HG02943 (cell line): Measurements from ENCODE around the gene CHAT.

Experiments used
- ATAC-seq: cut with Tn5 transposase; IDR thresholded peaks from one replicate; pipeline ENCODE4 v1.9.1; 2021; ENCODE audit warnings: mild to moderate bottlenecking, low read depth, moderate library complexity; ENCODE audit not compliant: unreplicated experiment

Gene CHAT

DNA sequence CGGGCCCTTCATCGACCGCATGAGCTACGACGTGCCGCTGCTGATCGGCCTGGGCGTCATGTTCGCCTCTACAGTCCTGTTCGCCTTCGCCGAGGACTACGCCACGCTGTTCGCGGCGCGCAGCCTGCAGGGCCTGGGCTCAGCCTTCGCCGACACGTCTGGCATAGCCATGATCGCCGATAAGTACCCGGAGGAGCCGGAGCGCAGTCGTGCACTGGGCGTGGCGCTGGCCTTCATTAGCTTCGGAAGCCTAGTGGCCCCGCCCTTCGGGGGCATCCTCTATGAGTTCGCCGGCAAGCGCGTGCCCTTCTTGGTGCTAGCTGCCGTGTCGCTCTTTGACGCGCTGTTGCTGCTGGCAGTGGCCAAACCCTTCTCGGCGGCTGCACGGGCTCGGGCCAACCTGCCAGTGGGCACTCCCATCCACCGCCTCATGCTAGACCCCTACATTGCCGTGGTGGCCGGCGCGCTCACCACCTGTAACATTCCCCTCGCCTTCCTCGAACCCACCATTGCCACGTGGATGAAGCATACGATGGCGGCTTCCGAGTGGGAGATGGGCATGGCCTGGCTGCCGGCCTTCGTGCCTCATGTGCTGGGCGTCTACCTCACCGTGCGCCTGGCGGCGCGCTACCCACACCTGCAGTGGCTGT lies 2.5 kb upstream of the CHAT start:
- no peak for ATAC-seq

DNA sequence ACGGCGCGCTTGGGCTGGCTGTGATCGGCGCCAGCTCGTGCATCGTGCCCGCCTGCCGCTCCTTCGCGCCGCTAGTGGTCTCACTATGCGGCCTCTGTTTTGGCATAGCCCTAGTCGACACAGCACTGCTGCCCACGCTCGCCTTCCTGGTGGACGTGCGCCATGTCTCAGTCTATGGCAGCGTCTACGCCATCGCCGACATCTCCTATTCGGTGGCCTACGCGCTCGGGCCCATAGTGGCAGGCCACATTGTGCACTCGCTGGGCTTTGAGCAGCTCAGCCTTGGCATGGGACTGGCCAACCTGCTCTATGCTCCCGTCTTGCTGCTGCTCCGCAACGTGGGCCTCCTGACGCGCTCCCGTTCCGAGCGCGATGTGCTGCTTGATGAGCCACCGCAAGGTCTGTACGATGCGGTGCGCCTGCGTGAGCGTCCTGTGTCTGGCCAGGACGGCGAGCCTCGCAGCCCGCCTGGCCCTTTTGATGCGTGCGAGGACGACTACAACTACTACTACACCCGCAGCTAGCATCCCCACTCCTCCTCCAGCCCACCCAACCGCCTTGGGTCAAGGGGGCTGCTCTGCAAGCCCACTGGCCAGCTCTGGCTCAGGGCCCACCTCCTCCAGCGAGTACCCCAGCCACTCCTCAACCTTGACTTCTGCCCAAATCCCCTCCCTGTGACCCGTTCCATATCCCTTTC lies 1.9 kb upstream of the CHAT start:
- ATAC-seq, result no peak

DNA sequence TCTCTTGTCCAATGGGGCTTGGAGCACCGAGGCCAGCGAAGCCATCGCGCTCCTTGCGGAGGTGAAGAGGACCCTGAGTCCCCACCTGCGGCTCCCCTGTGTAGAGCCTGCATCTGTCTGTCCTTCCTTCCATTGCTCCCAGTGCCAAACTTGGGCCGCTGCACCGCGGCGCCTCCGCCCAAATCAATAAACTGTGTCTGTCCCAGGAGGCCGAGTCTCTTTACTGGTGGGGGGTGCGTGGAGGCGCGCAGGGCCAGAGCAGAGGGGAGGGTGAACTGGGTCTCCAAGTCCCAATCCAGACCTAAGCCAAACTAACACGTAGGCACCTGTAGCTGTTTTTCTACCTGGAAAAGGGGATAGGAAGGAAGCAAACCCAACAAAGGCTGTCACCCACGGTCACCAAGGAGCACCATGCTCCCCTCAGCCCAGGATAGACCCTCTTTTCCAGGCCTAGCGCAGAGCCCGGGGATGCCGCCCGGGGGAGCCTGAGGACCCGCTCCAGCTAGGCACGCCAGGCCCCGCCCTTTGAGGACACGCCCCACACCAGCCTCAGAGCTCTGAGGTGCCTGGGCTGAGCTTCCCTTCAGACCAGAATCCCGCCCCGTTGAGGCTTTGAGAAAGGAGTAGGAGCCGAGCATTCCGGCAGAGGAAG lies 1.2 kb upstream of the CHAT start:
- ATAC-seq, result no peak

DNA sequence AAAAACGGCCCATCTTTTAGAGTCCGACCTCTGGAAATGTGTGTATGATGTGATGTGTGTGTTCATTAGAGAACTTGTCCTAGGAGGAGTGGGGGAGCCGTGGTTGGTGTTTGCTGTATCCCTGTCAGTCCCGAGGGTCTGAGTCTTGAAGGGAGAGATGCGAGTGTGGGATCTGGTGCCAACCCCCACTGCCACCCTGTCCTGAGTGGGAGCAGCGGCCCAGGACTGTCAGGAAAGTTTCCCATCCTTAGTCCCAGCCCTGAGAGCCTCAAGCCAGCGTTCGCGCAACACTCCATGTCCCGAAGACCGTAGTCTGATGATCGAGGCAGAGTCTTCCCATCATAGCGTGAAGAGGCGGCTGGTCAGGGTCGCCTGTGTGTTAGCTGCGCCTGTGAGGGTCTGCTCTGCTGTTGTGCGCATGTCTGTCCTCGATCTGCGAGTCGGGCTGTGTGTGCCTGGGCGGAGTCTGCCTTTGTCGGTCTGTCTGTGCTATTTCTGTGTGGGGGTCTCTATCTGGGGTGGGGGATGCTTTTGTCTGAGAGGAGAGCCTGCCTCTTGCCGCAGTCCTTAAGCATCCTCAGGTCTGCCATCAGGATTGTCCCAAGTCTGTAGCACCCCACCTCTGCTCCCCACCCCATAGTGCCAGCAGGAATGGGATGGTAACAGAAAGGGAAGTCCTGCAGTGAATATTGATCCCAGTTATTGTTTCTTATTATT lies 514 bp upstream of the CHAT start:
- ATAC-seq, result no peak

DNA sequence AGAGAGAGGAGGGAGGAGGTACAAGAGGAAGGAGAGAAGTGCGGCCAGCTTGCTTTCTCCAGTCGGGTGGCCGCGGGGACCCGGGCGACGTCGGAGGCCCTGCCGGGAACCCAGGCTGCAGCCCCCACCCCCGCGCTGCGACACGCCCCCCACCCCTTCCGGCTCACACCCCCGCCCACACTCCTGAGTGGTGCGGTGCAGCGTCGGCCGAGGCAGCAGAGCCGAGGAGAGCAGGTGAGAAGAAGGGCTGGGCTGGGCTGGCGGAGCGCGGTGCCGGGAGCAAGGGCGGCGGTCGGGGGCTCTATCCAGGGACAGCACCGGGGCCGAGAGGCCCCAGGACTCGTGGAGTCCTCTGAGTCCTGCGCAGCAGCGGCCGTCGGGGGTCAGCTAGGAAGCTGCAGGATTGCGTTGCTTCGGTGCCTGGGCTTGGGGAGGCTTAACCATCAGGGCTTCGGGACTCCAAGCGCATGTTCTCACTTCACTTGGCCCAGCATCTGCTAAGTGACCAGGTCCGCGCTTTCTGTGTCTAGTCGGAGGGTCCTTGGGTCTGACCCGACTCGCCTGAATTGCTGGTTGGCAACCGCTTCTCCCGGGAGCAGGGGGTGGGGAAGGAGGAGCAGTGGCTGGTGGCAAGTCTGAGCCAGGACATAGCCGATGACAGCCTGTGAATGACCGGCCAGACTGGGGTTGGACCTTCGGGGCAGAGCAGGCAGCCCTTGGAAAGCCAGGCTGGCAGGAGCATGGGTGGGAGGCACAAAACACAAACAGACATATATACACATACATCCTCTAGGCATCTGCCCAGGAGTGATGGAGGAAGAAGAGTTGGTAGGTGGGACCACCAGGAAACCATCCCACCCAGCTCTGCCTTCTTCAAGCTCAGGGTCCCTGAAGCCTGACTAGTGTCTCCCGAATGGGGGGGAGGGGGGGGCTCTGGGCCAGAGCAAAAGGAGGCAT lies 683 bp downstream of the CHAT start:
- no peak for ATAC-seq

DNA sequence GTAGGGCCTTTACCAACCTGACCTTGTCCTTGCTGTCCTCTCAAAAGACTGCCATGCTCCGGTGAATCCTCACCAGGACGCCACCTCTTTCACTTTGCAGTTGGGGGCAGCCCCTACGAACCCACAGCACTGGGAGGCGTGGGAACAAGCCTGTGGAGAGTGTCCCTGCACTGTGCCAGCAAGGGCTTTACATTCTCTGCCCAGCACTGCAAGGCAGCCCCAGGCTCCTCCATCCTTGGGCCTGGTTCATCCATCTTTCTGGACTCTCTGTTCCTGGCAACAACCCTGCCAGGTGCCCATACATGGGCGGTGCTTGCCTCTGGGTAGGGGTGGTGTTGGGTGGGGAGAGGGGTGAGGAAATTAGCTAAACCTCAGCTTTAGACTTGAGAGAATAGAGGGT lies 1.4 kb downstream of the CHAT start:
- ATAC-seq, result no peak

DNA sequence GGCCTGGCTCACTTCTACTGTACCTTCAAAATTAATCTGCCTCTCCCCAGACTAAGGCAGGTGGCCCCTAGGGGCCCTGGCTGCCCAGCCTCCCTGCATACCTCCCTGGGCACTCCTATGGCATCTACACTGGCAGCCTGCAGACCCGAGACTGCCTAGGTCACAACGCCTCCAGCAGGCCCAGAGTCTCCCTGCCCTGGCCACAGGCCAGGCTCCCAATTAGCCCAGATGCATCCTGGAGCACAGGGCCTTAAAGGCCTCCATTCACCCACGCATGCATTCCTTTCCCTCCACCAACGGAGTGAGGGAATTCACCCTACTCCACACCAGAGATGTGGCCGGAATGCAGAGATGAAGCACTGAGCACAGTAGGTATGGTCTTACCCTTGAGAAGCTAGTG lies 1.9 kb downstream of the CHAT start:
- ATAC-seq, result no peak

DNA sequence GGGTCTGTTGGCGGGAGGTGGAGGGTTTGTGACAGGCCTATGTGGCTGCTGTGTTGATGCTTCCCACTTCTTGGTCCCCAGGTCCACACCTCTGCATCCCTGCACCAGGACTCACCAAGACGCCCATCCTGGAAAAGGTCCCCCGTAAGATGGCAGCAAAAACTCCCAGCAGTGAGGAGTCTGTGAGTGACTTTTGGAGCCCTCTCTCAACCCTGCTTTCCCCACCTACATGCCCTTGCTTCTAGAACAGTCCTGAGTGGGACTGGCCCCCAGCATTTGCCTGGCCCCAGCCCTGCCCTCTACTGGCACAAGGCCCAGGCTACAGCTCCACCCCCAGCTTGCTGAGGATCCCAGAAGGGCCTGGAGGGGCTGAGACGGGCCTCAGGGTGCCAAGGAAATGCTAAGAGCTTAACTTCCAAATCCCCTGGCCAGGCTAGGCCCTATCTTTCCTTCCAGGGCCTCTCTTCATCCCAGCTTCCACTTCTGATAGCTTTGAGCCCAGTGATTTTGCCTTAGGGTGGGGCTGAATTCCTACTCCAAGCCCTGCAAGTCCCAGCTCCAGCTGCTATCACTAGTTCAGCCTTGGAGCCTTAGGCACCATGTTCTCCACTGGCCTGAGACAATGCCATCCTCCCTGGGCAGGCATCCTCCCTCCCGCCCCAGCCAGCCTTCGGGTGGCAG lies 2.7 kb downstream of the CHAT start:
- ATAC-seq, result no peak

DNA sequence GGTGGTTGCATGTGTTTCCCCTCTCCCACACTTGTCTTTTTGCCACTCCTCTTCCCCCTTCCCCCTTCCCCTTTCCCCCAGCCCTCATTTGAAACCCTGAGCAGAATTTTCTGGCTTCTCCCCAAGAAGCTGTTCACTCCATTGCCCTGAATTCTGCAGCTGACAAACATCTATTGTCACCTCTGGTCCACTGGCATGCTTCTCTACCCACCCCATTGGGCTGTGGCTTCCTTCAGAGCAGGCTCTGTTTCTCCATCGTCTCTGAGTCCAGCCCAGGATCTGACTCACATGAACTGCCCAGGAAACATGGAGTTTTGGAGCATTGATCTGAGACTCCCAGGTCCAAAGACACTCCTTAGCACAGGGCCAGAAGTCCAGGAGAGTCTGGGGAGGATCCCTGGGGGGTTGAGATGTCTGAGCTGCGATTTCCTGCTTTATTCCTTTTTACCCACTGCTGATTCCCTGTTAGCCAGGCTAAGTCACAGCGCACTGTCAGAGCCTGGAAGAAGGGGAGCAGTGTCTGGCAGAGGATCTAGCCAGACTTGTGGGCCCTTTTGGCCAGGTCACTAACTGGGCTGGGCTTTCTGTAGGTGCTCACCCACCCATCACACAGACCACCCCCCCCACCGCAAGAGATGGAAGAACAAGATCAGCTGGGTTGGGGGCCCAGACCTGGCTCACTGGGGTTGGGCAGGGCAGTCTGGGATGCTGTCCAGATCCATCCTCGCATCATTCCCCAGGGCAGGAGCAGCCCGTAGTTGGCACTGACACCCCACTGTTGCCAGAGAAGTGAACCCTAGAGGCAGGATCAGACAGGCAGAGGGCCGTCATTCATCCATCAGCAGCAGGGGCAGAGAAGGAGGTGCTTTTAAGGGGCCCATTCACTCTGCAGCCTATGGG lies 3.5 kb downstream of the CHAT start:
- ATAC-seq, result no peak

DNA sequence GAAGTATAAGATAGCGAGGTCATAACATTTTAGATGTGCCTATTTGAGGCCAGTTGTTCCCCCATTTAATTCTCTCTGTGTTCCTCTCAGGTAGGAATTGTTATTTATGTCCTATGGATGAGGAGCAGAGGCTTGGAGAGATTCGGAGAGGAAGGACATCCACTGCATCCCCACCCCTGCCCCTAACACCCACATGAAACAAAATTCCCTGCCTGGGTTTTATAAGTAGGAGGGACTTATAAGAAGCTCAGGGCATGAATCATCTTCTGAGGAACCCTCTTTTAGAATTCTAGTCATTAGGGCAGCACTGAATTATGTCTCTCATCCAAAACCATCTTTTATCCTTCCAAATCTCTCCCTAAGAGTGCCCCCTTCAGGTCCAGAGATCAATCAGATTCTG lies 5.0 kb downstream of the CHAT start:
- ATAC-seq, result no peak

DNA sequence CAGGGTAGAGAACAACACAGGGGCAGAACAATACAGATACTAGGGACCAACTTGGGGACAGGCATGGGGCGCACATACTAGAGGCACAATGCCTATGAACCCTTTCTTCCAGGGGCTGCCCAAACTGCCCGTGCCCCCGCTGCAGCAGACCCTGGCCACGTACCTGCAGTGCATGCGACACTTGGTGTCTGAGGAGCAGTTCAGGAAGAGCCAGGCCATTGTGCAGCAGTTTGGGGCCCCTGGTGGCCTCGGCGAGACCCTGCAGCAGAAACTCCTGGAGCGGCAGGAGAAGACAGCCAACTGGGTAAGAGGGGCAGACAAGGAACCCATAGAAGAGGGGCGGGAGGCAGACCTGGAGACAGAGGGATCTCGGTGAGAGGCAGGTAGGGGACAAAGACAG lies 5.8 kb downstream of the CHAT start:
- ATAC-seq, result no peak

DNA sequence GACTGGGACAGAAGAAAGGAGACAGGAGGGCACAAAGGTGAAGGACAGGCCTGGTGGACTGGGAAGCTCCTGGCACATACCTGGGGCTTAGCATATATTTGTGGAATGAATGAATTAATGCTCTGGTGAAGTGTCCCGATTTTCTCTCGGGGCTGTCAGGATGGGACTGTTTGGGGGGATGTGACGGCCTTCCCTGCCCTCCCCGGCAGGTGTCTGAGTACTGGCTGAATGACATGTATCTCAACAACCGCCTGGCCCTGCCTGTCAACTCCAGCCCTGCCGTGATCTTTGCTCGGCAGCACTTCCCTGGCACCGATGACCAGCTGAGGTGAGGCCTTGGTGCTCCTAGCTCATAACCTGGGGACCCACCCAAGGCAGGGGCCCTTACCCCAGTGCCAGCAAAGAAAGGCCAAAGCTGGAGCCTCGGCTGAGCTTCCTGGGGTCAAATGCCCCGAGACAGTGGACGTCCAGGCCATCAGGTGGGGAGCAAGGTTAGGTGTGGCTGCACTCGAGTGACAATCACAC lies 6.5 kb downstream of the CHAT start:
- no peak for ATAC-seq

DNA sequence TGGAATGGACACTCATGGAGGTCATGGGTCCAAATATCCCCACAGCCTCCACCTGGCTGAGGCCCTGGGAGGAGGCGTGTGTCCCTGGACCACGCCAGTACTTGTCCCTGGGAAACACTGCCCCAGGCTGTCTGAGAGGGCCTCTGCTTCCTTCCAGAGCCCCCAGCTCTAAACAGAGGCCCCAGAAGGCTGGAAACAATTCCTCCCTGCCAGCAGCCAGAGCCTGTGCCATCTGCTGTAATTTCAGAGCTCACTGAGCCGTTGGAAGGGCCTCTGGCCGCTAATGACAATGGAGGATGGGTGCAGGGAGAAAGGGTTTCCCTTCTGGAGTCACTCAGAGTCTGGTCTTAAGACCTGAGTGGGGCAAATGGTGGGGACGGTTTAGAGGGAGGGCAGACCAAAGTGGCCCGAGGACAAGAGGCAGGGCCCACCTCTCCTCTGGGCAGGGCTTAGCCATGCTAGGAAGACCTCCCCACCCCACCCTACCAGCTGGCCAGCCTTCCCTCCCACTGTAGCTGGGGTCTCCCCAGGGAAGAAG lies 7.1 kb downstream of the CHAT start:
- ATAC-seq, result no peak

DNA sequence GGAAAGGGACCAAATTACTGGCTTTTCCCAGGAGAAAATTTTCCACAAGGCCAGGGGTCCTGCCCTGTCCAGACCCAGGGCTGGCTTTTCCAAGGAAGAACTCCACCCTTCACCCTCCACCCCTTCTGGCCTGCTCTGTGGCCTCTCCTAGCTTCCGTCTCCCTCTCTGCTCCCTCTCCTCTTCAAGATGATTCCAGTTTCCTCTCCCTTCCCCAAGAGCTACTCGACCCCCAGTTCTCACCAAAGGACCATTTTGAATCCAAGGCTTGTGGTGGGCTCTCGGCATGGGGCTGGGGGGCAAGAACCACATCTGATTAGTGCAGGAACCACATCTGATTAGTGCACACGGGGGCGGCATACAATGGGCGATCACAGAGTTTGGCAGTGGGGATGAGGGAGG lies 7.7 kb downstream of the CHAT start:
- no peak for ATAC-seq

DNA sequence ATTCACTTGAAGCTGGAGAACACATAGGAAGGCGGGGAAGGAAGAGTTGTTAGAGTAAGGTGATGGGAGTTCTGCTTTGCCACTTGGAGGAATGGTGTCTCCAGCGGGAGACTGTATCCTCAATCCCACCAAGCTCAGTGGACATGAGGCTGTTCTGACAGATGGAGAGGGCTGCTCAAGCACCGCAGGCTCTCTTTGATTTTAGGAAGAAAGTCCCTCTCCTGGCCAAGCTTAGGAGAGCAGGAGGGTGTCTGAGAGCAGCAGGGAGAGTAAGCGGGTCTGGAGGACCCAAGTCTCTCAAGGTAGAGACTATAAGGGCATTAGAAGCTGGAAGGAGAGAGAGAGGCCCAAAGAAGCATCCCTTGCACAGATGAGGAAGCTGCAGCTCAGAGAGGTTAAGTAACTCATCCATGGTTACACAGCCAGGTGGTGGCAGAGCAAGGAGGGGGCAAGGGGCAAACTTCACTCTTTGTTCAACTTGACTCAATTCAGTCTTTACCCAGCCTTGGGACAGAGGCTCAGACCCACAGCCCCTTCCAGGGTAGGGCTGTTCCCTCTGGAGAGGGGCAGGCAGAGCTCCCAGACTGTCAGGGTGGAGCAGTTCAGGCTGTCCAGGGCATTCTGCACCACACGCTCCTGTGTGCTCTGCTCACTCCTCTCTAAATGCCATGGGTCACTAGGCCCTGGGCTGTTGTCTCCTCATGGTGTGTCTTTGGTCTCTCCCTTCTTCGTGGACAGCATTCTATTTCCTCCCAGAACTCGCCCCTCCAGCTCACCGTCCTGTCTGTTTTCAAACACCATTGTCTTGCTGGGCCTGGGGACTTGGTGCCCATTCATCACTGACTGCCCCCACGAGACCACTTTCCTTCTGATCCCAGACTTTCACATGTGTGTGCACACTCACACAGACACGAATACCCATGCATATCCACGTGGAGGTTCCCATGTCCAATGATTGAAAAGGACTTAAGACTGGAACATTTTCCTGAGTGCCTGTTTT lies 8.9 kb downstream of the CHAT start:
- no peak for ATAC-seq

DNA sequence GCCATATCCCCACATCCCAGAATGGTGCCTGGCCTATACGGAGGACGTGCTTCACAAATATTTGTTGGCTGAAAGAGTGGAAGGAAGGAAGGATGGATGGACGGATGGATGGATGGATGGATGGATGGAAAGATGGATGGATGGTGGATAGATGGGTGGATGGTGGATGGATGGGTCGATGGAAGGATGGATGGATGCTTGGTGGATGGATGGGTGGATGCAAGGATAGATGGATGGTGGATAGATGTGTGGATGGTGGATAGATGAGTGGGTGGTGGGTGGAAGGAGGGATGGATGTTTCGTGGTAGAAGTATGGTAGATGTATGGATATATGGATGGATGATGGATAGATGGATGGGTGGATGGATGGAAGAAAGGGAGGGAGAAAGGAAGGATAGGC lies 10.8 kb downstream of the CHAT start:
- ATAC-seq, result no peak

DNA sequence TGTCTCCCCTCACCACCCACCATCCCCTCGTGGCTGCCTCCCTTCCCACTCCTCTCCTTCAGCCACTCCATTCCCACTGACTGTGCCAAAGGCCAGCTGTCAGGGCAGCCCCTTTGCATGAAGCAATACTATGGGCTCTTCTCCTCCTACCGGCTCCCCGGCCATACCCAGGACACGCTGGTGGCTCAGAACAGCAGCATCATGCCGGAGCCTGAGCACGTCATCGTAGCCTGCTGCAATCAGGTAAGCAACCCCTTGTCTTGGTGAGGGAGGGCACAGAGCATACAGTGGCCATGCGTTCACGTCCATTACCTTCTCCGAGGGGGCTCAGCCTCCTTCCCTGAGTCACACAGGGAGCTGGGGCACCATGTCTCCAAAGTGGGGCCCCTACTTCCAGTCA lies 11.6 kb downstream of the CHAT start:
- ATAC-seq, result no peak
